Forelimb muscle (tissue), 1 donor: ENCODE measurements around the gene PSMC4. TPM values are rescaled to one million over a fixed set of nuclear protein-coding genes. Genes with fewer than 3 reads are reported as not detected.
A peak's percentile ranks its signal among the peaks of the same experiment; 100 is the strongest.

Experiments used
- DNase-seq: peaks from one replicate; pipeline ENCODE4 v3.0.0-alpha.2; 2013; ENCODE audit warnings: low read depth
- polyA plus RNA-seq: library from polyadenylated mRNA; unstranded; fragments of 120-200 nt; gene quantifications from one replicate; pipeline ENCODE4 v1.2.1, GENCODE V29; 2013; ENCODE audit not compliant: insufficient read length

PSMC4 gene
- polyA plus RNA-seq, 1 donor = 54.5 TPM

- no peak for DNase-seq
Observed at GRCh38 chr19:39993605-39994004, 22.6 kb downstream of the PSMC4 start.

GRCh38 chr19:39994361-39994760 lies 23.4 kb downstream of the PSMC4 start:
- no peak for DNase-seq

- no peak for DNase-seq
Observed at GRCh38 chr19:39995794-39996193, 24.8 kb downstream of the PSMC4 start.

GRCh38 chr19:39996218-39996810 lies 25.3 kb downstream of the PSMC4 start:
- no peak for DNase-seq

GRCh38 chr19:39996811-39997637 lies 26.1 kb downstream of the PSMC4 start, which contains the start of gene ZNF546:
Gene ZNF546, plus strand, starts transcription at chr19:39997060. Its CDS starts 1,267 bp downstream, at chr19:39998327.
- DNase-seq = peak; percentile 81

GRCh38 chr19:39997638-39998216 lies 26.8 kb downstream of the PSMC4 start:
- no peak for DNase-seq

- no peak for DNase-seq
Observed at GRCh38 chr19:39998501-39998900, 27.5 kb downstream of the PSMC4 start.

GRCh38 chr19:40005691-40006272 lies 34.8 kb downstream of the PSMC4 start:
- DNase-seq = no peak

GRCh38 chr19:40006273-40006691 lies 35.3 kb downstream of the PSMC4 start:
- DNase-seq = no peak

GRCh38 chr19:40009674-40010073 lies 38.7 kb downstream of the PSMC4 start:
- no peak for DNase-seq

GRCh38 chr19:40013991-40014390 lies 43.0 kb downstream of the PSMC4 start:
- no peak for DNase-seq

GRCh38 chr19:40023969-40024368 lies 53.0 kb downstream of the PSMC4 start:
- DNase-seq = no peak

GRCh38 chr19:40025938-40026596 lies 55.1 kb downstream of the PSMC4 start:
- no peak for DNase-seq

- DNase-seq = no peak
Observed at GRCh38 chr19:40026597-40026970, 55.6 kb downstream of the PSMC4 start.

Other genes starting within 250 kb of the PSMC4 start
- 1.3 TPM for gene CLC, start 233.1 kb upstream of the PSMC4 start, polyA plus RNA-seq
- not detected for gene LEUTX, start 192.3 kb upstream of the PSMC4 start, polyA plus RNA-seq
- 53.2 TPM for gene DYRK1B, start 137.0 kb upstream of the PSMC4 start, polyA plus RNA-seq
- 215 TPM for gene FBL, start 124.8 kb upstream of the PSMC4 start, polyA plus RNA-seq
- 5.6 TPM for gene FCGBP, start 36.5 kb upstream of the PSMC4 start, polyA plus RNA-seq
- gene ZNF546, start 25.9 kb downstream of the PSMC4 start, polyA plus RNA-seq = 4.6 TPM
- 13.4 TPM for gene ZNF780B, start 85.1 kb downstream of the PSMC4 start, polyA plus RNA-seq
- gene ZNF780A, start 119.8 kb downstream of the PSMC4 start, polyA plus RNA-seq = 8.6 TPM
- gene MAP3K10, start 220.3 kb downstream of the PSMC4 start, polyA plus RNA-seq = 10.1 TPM
- gene TTC9B, start 247.2 kb downstream of the PSMC4 start, polyA plus RNA-seq = 0.10 TPM